Neuronal stem cell (in vitro differentiated cells): Measurements from ENCODE around the gene NFYC.

ENCODE experiments used
- DNase-seq: peaks from one replicate; pipeline ENCODE4 v3.0.0-alpha.2; 2013; ENCODE audit warnings: low spot score
- H2AFZ ChIP-seq: one replicate; pipeline ENCODE4 v1.6.1; 2013; ENCODE audit warnings: mild to moderate bottlenecking, low read length, inconsistent platforms
- H2AK5ac ChIP-seq: 2 replicates; pipeline ENCODE4 v1.6.1; 2013; ENCODE audit warnings: low read depth, mild to moderate bottlenecking, inconsistent platforms, low read length, moderate library complexity, mixed read lengths
- H2BK120ac ChIP-seq: 2 replicates; pipeline ENCODE4 v1.6.1; 2013; ENCODE audit warnings: low read depth, mild to moderate bottlenecking, inconsistent platforms, low read length, moderate library complexity, mixed read lengths
- H2BK12ac ChIP-seq: one replicate; pipeline ENCODE4 v1.6.1; 2013; ENCODE audit warnings: low read length, inconsistent platforms
- H2BK15ac ChIP-seq: 2 replicates; pipeline ENCODE4 v1.6.1; 2013; ENCODE audit warnings: mild to moderate bottlenecking, low read length, inconsistent platforms, mixed read lengths
- H2BK5ac ChIP-seq: one replicate; pipeline ENCODE4 v1.6.1; 2013; ENCODE audit warnings: inconsistent platforms, mild to moderate bottlenecking, low read length, moderate library complexity
- H3K14ac ChIP-seq: one replicate; pipeline ENCODE4 v1.6.1; 2013; ENCODE audit warnings: low read length, inconsistent platforms
- H3K18ac ChIP-seq: 2 replicates; pipeline ENCODE4 v1.6.1; 2013; ENCODE audit warnings: low read length, inconsistent platforms
- H3K23ac ChIP-seq: 2 replicates; pipeline ENCODE4 v1.6.1; 2013; ENCODE audit warnings: low read depth, mild to moderate bottlenecking, mixed read lengths, low read length, inconsistent platforms; ENCODE audit not compliant: poor library complexity
- H3K27ac ChIP-seq: replicated peaks from 3 replicates; pipeline ENCODE4 v1.5.1; 2013; ENCODE audit warnings: low read length, inconsistent platforms
- H3K27me3 ChIP-seq, 3 experiments: 2 replicates each; pipeline ENCODE4 v1.6.1; 2013; ENCODE audit warnings: low read length in 3 of 3, mild to moderate bottlenecking in 2 of 3, inconsistent platforms in 1 of 3, low read depth in 1 of 3, mixed read lengths in 1 of 3, moderate library complexity in 1 of 3; ENCODE audit not compliant: control insufficient read depth in 3 of 3, insufficient read depth in 3 of 3
- H3K36me3 ChIP-seq, 2 donors: replicated peaks in 1 of 2; 2 replicates each; pipeline ENCODE4 v1.6.1; 2013; ENCODE audit warnings: low read length in 2 of 2; ENCODE audit not compliant: control insufficient read depth in 2 of 2, insufficient read depth in 2 of 2
- H3K4ac ChIP-seq: 2 replicates; pipeline ENCODE4 v1.6.1; 2013; ENCODE audit warnings: inconsistent platforms, mild to moderate bottlenecking, low read length, moderate library complexity
- H3K4me1 ChIP-seq, 2 donors: 1 replicate in 1 of 2; 2 replicates in 1 of 2; pipeline ENCODE4 v1.6.1; 2013; ENCODE audit warnings: low read length in 2 of 2, low read depth in 1 of 2; ENCODE audit not compliant: control insufficient read depth in 2 of 2, insufficient read depth in 1 of 2
- H3K4me2 ChIP-seq: one replicate; pipeline ENCODE4 v1.6.1; 2013; ENCODE audit warnings: mild to moderate bottlenecking, low read length, inconsistent platforms; ENCODE audit not compliant: insufficient read depth, poor library complexity, severe bottlenecking
- H3K4me3 ChIP-seq, 2 donors: 2 replicates each; pipeline ENCODE4 v1.5.1; 2013; ENCODE audit warnings: low read length in 2 of 2, mild to moderate bottlenecking in 2 of 2, inconsistent platforms in 1 of 2, moderate library complexity in 1 of 2
- H3K79me1 ChIP-seq: one replicate; pipeline ENCODE4 v1.6.1; 2013; ENCODE audit warnings: low read depth, mild to moderate bottlenecking, inconsistent platforms, low read length, moderate library complexity
- H3K9ac ChIP-seq: one replicate; pipeline ENCODE4 v1.6.1; 2013; ENCODE audit warnings: mild to moderate bottlenecking, low read depth, low read length, inconsistent platforms; ENCODE audit not compliant: poor library complexity
- H3K9me3 ChIP-seq, 2 donors: replicated peaks in 1 of 2; 2 replicates each; pipeline versions ENCODE3 to v1.6.1; 2013; ENCODE audit warnings: low read length in 2 of 2, mild to moderate bottlenecking in 2 of 2, inconsistent platforms in 1 of 2, low read depth in 1 of 2, mixed read lengths in 1 of 2, moderate library complexity in 1 of 2; ENCODE audit not compliant: control insufficient read depth in 2 of 2, insufficient read depth in 1 of 2
- H4K8ac ChIP-seq: one replicate; pipeline ENCODE4 v1.6.1; 2013; ENCODE audit warnings: low read depth, mild to moderate bottlenecking, inconsistent platforms, low read length, moderate library complexity
- H4K91ac ChIP-seq: one replicate; pipeline ENCODE4 v1.6.1; 2013; ENCODE audit warnings: low read length, low read depth, mild to moderate bottlenecking, inconsistent platforms; ENCODE audit not compliant: poor library complexity
- WGBS, 2 donors: extraction: QIAGEN DNeasy Blood & Tissue Kit; methylation state at CpG; one replicate each; pipeline ENCODE4 v1.1.7; 2013; ENCODE audit warnings: missing lambda C conversion rate in 2 of 2, mixed read lengths in 1 of 2; ENCODE audit not compliant: insufficient read length in 2 of 2, insufficient replicate concordance in 1 of 2; ENCODE audit errors: extremely low coverage in 2 of 2; 5-methylcytosine and 5-hydroxymethylcytosine counted together

Gene NFYC

DNA sequence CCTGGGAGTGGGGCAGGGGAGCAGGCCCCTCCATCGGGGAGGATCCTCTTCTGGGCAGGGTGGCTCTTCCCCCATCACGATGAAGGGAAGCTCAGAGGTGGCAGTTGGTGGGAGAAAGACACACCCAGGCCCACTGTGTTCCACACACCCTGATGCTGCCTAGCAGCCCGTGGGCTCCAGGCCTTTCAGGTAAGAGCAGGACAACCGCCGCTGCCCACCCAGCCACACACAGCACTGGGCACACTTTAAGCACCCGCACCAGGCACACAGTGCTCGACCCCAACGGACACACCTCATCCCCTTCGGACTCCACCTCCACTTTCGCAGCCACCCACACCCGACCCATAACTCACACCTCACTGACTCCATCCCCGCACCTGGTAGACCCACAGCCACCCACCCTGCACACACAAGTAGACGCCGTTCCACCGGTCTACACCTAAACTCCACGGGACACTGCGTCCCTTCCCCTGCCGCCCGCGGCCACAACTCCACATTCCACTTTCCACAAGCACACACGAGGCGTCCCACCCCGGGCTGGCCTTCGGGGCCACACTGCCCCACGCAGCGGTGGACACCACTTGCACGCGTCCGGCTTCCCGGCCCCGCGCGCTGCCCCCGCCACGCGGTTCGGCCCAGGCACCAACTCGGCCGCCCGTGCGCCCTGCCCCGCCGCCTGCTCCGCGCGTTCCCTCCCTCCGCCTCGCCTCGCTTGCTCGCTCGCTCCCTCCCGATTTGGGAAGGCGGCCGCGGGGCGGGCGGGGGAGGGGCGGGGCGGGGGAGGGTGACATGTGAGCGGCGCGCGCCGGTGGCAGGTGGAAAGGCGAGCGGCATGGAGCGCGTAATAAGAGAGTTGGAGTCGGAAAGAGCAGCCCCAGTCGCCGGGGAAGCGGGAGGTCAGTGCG is 91.7 kb downstream of the NFYC start, which contains the start of gene KCNQ4:
KCNQ4 (plus strand) TSS at position 787 of the 905 bp plus-strand sequence. CDS start 307 bp downstream, outside the sequence.
- Histone ChIP-seq H3K18ac (peak within 1 kb of the TSS; percentile 99), H3K4me3 (peak within 1 kb of the TSS; percentile 43 to 80), H4K91ac (peak within 1 kb of the TSS; percentile 11), H2BK12ac (peak within 1 kb of the TSS; percentile 98), H4K8ac (peak within 1 kb of the TSS; percentile 72), H3K36me3 (no peaks in the 10 kb centered on the region), H2AK5ac (peak within 1 kb of the TSS; percentile 74), H2BK120ac (peak within 1 kb of the TSS; percentile 100), H3K27ac (no peak within 1 kb of the TSS), H3K4me2 (peak within 1 kb of the TSS; percentile 81), H3K23ac (peak within 1 kb of the TSS; percentile 77), H2BK15ac (peak within 1 kb of the TSS; percentile 100), H3K4ac (peak within 1 kb of the TSS; percentile 72), H3K4me1 (peaks cover 20 to 22% of the 10 kb centered on the region in 2 donors), H2AFZ (peak within 1 kb of the TSS; percentile 87), H3K14ac (peak within 1 kb of the TSS; percentile 95), H3K27me3 (peaks cover 0 to 62% (median 17%) of the 10 kb centered on the region in 3 experiments), H2BK5ac (peak within 1 kb of the TSS; percentile 96), H3K79me1 (no peaks in the 10 kb centered on the region), H3K9me3 (no peaks in the 10 kb centered on the region), H3K9ac (peak within 1 kb of the TSS; percentile 91)
- DNase-seq, result peak; percentile 59
- WGBS, 2 donors, result no CpG with 5 or more reads among the region's 73 CpGs

DNA sequence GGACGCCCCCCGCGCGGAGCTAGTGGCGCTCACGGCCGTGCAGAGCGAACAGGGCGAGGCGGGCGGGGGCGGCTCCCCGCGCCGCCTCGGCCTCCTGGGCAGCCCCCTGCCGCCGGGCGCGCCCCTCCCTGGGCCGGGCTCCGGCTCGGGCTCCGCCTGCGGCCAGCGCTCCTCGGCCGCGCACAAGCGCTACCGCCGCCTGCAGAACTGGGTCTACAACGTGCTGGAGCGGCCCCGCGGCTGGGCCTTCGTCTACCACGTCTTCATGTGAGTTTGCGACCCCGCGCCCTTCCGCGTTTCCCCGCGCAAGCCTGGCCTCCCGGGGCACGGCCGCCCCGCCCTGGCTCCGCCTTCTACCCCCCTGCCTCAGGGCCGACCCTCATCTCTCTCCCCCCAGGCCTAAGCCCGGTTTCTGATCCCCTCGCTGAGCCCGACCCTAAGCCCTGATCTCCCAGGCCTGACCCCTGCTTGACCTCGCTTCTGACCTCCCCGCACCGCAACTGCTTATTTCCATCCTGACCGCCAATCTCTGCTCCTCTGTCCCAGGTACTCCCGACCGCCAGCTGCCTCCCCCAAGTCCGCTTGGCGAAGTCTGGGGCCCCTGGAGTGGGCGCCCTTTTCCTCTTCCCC is 92.8 kb downstream of the NFYC start:
- Histone ChIP-seq H2BK120ac (no peak overlapping the region), H2BK15ac (peak overlapping the region; percentile 79), H4K91ac (no peak overlapping the region), H2AK5ac (peak overlapping the region; percentile 74), H3K79me1 (peaks cover 3% of the 10 kb centered on the region), H3K36me3 (no peaks in the 10 kb centered on the region), H2BK12ac (no peak overlapping the region), H3K23ac (peak overlapping the region; percentile 77), H3K14ac (no peak overlapping the region), H2AFZ (peak overlapping the region; percentile 69), H3K4ac (no peak overlapping the region), H3K9ac (peak overlapping the region; percentile 63), H3K4me2 (peak overlapping the region; percentile 81), H3K9me3 (no peaks in the 10 kb centered on the region), H4K8ac (no peak overlapping the region), H3K4me1 (peaks cover 20 to 27% of the 10 kb centered on the region in 2 donors), H3K27me3 (peaks cover 0 to 72% (median 17%) of the 10 kb centered on the region in 3 experiments), H3K4me3 (peak overlapping the region; percentile 20 to 72), H3K18ac (peak overlapping the region; percentile 92), H2BK5ac (no peak overlapping the region), H3K27ac (no peak overlapping the region)
- WGBS, 2 donors, result no CpG with 5 or more reads among the region's 63 CpGs
- DNase-seq, result peak; percentile 38

DNA sequence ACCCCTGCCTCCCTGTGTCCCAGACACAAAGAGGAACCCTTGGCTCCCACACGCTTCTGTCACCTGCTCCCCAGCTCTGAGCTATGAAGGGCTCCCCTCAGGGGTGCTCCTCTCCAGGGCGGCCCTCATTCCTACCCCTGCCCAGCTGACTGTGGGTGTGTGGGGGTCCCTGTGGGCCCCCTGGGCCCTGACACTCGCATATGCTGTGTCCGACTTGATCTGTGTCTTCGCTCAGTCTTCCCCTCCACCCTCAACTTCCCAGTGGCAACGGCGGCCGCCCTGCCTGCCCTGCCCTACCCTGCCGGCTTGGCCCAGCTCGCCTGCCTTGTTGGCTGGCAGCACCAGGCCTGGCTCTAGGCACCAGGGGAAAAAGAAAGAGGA is 93.3 kb downstream of the NFYC start:
- no peak overlapping the region for H2BK12ac ChIP-seq
- peak overlapping the region; percentile 69 for H2AFZ ChIP-seq
- WGBS, 2 donors, result no CpG with 5 or more reads among the region's 10 CpGs
- H3K9me3 ChIP-seq, result no peaks in the 10 kb centered on the region
- H3K4me2 ChIP-seq, result no peak overlapping the region
- H3K79me1 ChIP-seq, result peaks cover 3% of the 10 kb centered on the region
- H2BK15ac ChIP-seq, result peak overlapping the region; percentile 79
- peaks cover 20 to 27% of the 10 kb centered on the region in 2 donors for H3K4me1 ChIP-seq
- H3K4me3 ChIP-seq, result no peak overlapping the region
- H2BK120ac ChIP-seq, result no peak overlapping the region
- peak overlapping the region; percentile 71 for H3K18ac ChIP-seq
- no peak for DNase-seq
- no peak overlapping the region for H3K4ac ChIP-seq
- no peak overlapping the region for H3K27ac ChIP-seq
- H3K23ac ChIP-seq, result no peak overlapping the region
- H3K36me3 ChIP-seq, result no peaks in the 10 kb centered on the region
- H3K27me3 ChIP-seq, result peaks cover 0 to 78% (median 17%) of the 10 kb centered on the region in 3 experiments
- H3K14ac ChIP-seq, result no peak overlapping the region
- peak overlapping the region; percentile 58 for H2BK5ac ChIP-seq
- H4K91ac ChIP-seq, result no peak overlapping the region
- H2AK5ac ChIP-seq, result peak overlapping the region; percentile 64
- no peak overlapping the region for H4K8ac ChIP-seq
- H3K9ac ChIP-seq, result no peak overlapping the region

DNA sequence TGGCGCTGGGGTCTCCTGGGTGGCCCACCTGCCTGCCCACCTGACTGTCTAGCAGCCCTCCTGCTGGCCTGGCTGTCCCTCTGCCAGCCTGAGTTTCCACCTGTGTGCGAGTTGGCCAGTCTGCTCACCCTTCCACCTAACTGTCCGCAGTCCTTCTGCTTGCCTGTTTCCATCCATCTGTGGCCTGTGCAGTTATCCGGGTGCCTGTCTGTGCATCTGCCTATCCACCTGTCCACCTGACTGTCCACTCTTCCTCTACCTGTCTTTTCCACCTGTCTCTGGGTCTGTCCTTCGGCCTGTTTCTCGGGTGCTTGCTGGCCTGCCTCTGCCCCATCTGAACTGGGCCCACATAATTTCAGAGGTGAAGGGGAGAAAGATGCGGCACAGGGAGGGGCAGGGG is 93.9 kb downstream of the NFYC start:
- H2BK15ac ChIP-seq, result peak overlapping the region; percentile 52
- no peak overlapping the region for H3K18ac ChIP-seq
- H3K9ac ChIP-seq, result peak overlapping the region; percentile 9
- no peak overlapping the region for H2BK120ac ChIP-seq
- no peak overlapping the region for H2BK5ac ChIP-seq
- no peaks in the 10 kb centered on the region for H3K9me3 ChIP-seq
- H3K23ac ChIP-seq, result peak overlapping the region; percentile 34
- H3K4me3 ChIP-seq, result no peak overlapping the region
- peaks cover 20 to 27% of the 10 kb centered on the region in 2 donors for H3K4me1 ChIP-seq
- no CpG with 5 or more reads among the region's 7 CpGs for WGBS, 2 donors
- peaks cover 0 to 84% (median 17%) of the 10 kb centered on the region in 3 experiments for H3K27me3 ChIP-seq
- no peak overlapping the region for H2AFZ ChIP-seq
- peaks cover 3% of the 10 kb centered on the region for H3K79me1 ChIP-seq
- no peak overlapping the region for H4K91ac ChIP-seq
- peak overlapping the region; percentile 98 for H4K8ac ChIP-seq
- no peak overlapping the region for H2BK12ac ChIP-seq
- H3K36me3 ChIP-seq, result no peaks in the 10 kb centered on the region
- H3K27ac ChIP-seq, result no peak overlapping the region
- no peak overlapping the region for H3K14ac ChIP-seq
- peak overlapping the region; percentile 78 for H2AK5ac ChIP-seq
- no peak overlapping the region for H3K4me2 ChIP-seq
- peak overlapping the region; percentile 39 for H3K4ac ChIP-seq
- no peak for DNase-seq
